LNCaP clone FGC (cell line): ENCODE data around the gene RGS7.

ENCODE experiments used
- DNase-seq: peaks from one replicate; pipeline ENCODE4 v3.0.0-alpha.2; 2011; ENCODE audit warnings: low read depth
- H3K4me3 ChIP-seq: 2 replicates; pipeline ENCODE4 v1.5.1; 2011; ENCODE audit warnings: mild to moderate bottlenecking, low read depth, low read length, control low read depth
- TF ChIP-seq, protein P1 (sequence below): IDR thresholded peaks from 2 replicates; pipeline ENCODE4 v1.5.1; 2012; ENCODE audit warnings: mild to moderate bottlenecking; ENCODE audit not compliant: control insufficient read depth, insufficient read depth; ENCODE audit errors: extremely low read depth

RGS7 gene

DNA sequence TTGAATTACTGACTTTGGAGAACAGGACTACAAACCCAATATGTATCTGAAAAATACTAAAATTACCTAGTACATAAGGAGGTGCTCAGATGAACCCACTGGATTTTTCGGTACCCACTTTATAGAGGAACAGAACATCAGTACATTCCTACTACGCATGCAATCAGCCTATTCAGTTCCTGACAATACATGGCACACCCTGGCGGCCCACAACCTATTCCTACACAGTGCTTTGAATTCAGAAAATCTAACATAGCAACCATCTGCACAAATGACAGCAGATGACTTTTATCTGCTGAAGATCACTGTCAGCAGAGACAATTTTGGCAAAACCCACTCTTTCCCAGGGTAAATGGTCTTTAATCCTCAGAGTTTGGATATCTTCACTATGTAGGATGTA is 487.9 kb downstream of the RGS7 start:
- DNase-seq = no peak
- TF ChIP-seq, protein P1, sequence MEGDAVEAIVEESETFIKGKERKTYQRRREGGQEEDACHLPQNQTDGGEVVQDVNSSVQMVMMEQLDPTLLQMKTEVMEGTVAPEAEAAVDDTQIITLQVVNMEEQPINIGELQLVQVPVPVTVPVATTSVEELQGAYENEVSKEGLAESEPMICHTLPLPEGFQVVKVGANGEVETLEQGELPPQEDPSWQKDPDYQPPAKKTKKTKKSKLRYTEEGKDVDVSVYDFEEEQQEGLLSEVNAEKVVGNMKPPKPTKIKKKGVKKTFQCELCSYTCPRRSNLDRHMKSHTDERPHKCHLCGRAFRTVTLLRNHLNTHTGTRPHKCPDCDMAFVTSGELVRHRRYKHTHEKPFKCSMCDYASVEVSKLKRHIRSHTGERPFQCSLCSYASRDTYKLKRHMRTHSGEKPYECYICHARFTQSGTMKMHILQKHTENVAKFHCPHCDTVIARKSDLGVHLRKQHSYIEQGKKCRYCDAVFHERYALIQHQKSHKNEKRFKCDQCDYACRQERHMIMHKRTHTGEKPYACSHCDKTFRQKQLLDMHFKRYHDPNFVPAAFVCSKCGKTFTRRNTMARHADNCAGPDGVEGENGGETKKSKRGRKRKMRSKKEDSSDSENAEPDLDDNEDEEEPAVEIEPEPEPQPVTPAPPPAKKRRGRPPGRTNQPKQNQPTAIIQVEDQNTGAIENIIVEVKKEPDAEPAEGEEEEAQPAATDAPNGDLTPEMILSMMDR = no peak

DNA sequence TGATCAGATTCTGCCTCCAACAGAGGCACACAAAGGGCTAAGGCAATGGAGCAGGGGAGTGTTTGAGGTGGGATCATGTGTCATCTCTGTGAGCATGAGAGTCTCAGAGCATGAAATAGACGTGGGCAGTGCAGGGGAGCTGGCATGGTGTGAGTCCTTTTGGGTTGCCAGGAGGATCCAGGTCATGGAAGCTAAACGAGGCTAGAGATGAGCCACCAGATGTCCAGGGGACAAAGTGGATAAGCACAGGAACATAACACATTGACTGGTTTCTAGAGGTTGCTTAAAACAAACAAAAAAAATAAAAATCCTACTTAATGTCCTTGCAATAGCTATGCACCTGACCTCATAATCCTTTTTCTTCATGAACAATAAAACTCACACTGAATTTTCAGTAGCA is 490.3 kb downstream of the RGS7 start:
- TF ChIP-seq, protein P1 = no peak
- no peak for DNase-seq
- no peak overlapping the region for H3K4me3 ChIP-seq

More for the DNA sequence above, 487.9 kb downstream of the RGS7 start:
- no peak overlapping the region for H3K4me3 ChIP-seq

DNA sequence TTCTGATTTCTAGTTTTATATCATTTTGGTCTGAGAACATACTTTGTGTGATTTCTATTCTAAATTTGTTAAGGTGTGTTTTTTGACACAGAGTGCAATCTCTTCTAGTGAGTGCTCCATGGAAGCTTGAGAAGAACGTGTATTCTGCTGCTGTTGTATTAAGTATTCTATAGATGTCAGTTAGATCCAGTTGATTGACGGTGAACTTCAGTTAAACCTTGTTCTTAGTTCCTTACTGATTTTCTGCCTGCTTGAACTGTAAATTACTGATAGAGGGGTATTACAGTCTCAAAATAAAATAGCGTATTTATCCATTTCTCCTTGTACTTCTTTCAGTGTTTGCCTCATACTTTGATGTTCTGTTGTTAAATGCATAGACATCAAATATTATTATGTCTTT is 497.0 kb downstream of the RGS7 start:
- DNase-seq = no peak
- TF ChIP-seq, protein P1 = no peak
- H3K4me3 ChIP-seq = no peak overlapping the region

DNA sequence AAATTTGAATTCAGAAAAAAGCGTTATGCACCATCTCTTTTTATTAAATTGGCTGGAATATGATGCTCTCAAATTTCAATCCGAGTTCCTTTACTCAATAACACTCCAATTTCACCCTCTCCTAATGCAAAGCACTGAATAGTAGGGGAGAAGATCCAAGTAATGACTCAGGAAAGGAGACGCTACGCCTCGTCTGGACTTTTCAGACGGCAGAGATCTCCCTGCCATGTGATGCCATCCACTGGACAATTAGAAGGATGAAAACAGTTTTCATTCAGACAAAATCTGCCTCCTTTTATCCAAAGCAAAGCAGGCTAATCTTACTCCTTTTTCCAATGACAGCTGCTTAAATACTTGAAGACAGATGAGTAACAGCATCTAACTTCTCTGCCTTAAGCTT is 502.6 kb downstream of the RGS7 start:
- TF ChIP-seq, protein P1 = peak; percentile 24
- no peak overlapping the region for H3K4me3 ChIP-seq
- DNase-seq = no peak

DNA sequence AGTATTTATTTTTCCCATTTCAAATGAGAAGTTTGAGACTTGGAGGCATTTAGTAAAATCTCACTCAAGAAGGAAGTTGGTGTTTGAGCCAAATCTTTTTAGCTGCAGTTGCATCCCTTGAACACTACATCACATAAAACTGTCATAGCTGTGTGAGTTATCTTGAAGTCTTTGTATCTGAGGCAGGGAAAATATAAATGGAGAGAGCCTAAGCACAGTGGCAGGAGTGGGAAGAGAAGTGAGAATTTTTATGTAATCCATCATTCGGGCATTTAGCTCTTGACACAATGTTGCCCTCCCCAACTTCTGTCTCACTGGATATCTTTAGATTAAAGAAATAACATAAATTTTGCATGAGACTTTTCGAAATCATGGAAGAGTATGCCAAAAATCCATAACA is 509.7 kb downstream of the RGS7 start:
- H3K4me3 ChIP-seq = no peak overlapping the region
- TF ChIP-seq, protein P1 = no peak
- DNase-seq = no peak

DNA sequence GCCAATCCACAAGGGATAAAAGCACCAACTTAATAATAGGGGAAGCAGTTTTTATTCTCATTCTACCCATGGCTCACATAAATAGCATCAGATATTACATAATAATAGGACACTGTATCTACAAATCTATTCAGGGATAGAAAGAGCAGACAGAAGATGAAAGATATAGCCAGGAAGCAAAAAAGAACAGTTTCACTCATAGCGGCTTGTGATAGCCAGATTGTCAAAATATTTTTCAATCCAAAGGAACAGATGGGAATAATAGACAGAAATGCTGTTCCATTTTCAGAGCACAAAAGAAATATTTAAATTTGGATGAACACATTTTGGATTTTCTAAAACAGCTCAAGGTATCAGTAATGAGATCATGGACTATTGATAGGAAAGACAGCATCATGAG is 512.5 kb downstream of the RGS7 start:
- TF ChIP-seq, protein P1 = no peak
- no peak for DNase-seq
- H3K4me3 ChIP-seq = no peak overlapping the region

DNA sequence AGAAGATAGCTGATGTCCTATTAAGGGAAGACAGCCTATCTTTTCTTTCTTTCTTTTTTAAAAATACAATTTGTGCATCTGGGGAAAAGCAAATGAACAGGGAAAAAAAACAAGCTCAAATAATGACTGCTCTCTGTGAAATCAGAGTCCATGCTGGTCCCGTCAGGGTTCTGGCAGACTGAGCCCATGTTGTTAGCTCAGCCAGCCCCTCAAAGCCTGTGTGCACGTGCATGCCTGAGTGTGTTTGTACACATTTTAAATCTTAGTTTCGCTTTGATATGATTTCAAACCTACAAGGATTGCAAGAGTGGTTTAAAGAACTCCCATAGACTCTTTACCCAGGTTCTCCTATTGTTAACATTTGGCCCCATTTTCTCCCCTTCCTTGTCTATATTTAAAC is 513.2 kb downstream of the RGS7 start:
- no peak for DNase-seq
- TF ChIP-seq, protein P1 = no peak
- H3K4me3 ChIP-seq = no peak overlapping the region
